CD4-positive, alpha-beta T cell treated with Interleukin-15 for 1 hour (primary cell): ENCODE data around the gene COG3.
"Not testable (repeated sequence)": the region's sequence is repeated elsewhere in the genome, so short reads cannot be mapped to it uniquely, and the experiment has no call there.

Experiments
- DNase-seq: peaks from one replicate; pipeline ENCODE4 v3.0.0-alpha.2; 2020

Gene COG3, protein sequence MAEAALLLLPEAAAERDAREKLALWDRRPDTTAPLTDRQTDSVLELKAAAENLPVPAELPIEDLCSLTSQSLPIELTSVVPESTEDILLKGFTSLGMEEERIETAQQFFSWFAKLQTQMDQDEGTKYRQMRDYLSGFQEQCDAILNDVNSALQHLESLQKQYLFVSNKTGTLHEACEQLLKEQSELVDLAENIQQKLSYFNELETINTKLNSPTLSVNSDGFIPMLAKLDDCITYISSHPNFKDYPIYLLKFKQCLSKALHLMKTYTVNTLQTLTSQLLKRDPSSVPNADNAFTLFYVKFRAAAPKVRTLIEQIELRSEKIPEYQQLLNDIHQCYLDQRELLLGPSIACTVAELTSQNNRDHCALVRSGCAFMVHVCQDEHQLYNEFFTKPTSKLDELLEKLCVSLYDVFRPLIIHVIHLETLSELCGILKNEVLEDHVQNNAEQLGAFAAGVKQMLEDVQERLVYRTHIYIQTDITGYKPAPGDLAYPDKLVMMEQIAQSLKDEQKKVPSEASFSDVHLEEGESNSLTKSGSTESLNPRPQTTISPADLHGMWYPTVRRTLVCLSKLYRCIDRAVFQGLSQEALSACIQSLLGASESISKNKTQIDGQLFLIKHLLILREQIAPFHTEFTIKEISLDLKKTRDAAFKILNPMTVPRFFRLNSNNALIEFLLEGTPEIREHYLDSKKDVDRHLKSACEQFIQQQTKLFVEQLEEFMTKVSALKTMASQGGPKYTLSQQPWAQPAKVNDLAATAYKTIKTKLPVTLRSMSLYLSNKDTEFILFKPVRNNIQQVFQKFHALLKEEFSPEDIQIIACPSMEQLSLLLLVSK

DNA sequence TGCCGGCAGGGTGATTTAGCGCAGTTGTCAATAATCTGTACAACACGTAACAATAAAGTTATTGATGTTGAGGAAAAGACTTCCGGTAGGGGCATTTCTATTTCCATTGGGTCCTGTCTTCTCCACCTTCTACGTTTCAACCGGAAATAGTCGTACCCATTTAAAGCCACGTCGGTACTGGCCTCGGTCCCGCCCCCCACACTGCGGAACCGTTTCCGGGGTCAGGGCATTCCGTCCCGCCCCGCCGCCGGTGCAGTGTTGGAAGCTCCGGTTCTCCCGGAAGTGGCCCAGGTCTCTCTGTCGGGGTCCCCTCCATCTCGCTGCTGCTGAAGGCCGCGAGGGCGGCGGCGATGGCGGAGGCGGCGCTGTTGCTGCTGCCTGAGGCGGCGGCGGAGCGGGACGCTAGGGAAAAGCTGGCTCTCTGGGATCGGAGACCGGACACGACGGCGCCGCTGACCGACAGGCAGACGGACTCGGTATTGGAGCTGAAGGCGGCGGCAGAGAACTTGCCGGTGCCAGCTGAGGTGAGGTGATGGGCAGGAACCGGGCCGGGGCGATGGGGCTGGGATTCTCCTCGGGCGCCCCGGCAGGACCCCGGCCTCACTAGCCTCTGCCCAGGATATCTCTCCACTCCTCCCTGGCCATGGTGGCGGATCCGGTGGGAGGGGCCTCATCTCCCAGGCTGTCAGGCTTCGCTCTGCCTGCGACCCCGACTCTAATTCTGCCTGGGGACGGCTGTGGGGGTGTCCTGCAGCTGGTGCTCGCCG lies at the start of gene COG3:
TSS of gene COG3 (plus strand) at position 253 of the 767 bp plus-strand sequence. CDS start at position 351, 98 bp downstream.
- DNase-seq: peak; percentile 96

DNA sequence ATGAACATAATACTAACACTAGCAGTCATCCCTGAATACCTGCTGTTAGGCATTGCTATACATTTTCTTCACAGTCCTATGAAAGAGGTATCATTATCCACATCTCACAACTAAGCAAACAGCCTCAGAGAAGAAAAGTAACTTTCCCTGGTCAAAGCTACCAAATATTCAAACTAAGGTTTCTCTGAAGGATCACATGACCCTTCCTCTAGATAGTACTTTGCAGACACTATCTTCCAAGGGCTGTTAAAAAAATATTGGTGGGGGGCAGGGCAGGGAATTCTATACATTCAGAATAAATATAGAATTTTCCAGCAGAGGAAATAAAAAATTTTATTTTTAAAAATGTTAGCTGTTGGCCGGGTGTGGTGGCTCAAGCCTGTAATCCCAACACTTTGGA lies 49.6 kb upstream of the COG3 start:
- no peak for DNase-seq

DNA sequence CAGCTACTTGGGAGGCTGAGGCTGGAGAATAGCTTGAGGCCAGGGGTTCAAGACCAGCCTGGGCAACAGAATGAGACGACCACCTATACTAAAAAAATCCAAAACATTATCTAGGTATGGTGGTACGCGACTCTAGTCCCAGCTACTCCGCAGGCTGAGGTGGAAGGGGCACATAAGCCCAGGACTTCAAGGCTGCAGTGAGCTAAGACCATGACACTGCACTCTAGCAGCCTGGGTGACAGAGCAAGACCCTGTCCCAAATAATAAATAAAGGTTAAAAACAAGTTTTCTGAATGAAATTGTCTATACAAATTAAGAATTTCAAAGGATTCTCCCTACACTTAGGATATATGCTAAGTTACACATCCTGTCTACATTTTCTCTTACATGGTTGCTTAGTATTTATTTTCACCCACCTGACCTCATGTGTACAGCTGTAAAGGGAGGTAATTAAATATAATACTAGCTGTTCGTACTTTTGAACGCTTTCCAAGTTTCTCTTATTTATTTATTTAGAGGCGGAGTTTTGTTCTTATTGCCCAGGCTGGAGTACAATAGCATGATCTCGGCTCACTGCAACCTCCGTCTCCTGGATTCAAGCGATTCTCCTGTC lies 48.1 kb upstream of the COG3 start:
- no peak for DNase-seq

- peak; percentile 89 for DNase-seq
Measured at GRCh38 chr13:45417790-45418534, 46.8 kb upstream of the COG3 start, which contains the start of gene SLC25A30. Gene SLC25A30, minus strand, starts transcription at chr13:45418373. Its CDS starts 6,948 bp downstream, at chr13:45411425.

DNA sequence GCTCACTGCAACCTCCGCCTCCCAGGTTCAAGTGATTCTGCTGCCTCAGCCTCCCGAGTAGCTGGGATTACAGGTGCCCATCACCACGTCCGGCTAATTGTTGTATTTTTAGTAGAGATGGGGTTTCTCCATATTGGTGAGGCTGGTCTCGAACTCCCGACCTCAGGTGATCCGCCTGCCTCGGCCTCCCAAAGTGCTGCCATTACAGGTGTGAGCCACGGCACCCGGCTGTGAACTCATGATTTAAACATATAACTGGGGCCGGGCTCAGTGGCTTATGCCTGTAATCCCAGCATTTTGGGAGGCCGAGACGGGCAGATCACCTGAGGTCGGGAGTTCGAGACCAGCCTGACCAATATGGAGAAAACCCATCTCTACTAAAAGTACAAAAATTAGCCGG lies 45.4 kb upstream of the COG3 start:
- not testable (repeated sequence) for DNase-seq

- DNase-seq: no peak
Measured at GRCh38 chr13:45419945-45420344, 44.8 kb upstream of the COG3 start.

GRCh38 chr13:45422731-45423292 lies 41.9 kb upstream of the COG3 start:
- DNase-seq: no peak

GRCh38 chr13:45426056-45426841 lies 38.5 kb upstream of the COG3 start:
- DNase-seq: not testable (repeated sequence)

DNA sequence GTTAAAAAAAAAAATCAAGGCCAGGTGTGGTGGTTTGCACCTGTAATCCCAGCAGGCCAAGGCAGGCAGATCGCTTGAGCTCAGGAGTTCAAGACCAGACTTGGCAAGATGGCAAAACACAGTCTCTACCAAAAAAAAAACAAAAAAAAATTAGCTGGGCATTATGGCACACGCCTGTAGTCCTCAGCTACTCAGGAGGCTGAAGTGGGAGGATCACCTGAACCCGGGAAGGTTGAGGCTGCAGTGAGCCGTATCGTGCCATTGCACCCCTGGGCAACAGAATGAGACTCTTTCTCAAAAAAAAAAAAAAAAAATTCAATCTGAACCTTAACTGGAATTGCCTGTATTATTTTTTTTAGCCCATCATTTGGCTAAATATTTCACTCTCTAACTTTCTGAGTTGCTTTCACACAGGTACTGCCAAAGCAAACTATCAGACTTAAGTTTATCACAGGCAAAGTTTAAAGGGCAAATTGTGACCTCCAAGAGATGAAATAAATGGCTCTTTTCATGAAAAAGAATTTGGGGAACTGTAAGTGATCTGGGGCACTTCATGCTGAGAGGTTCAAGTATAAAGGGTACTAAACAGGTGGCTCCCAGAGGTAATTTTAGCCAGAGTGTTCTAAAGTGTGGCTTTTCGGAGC lies 31.9 kb upstream of the COG3 start:
- no peak for DNase-seq

DNA sequence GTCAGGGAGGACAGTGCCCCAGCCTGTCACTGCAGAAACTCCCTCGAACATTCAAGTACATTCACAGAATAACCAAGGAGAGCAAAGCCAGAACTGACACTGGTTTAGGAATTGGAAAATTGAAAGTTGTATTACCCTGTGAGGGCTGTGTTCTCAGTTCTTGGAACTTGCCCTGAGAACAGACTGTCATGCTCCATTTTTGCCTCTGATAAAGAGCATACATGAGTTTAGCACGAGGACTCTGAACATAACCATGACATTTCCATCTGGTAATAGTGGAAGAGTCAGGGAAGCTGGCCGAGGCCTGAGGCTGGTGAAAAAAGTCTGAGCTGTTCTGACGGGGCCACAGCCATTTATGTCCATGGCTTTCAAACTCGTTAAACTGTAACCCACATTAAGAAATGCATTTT lies 31.4 kb upstream of the COG3 start:
- DNase-seq: no peak

DNA sequence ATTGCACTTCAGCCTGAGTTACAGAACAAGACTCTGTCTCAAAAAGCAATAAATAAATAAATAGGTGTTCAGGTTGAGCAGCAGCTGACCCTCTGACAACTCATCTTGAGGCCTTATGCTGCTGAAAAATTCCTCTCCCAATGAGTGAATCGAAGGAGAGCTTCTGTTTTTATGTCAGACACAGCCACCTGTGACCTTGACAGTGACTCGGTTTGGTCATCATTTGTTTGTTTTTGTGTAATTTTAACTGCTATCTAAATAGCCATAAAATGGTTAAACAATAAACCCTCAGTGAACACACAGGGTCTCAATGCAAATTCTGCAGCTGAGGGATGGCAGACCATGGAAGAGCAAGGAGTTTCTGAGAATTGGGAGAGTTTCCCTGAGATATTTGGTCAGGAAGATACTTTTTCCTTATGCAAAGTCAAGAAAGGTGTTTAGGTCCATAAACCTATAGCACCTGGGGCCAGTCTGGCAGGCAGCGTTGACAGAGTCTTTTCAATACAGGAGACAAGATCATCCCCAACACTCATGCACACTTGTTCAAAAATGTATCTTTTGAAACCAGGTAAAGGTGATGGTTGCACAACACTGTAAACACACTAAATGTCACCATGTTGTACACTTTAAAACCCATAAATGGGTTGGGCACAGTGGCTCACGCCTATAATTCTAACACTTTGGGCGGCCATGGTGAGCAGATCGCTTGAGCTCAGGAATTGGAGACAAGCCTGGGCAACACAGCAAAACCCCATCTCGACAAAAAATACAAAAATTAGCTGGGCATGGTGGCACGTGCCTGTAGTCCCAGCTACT lies 30.0 kb upstream of the COG3 start:
- no peak for DNase-seq

DNA sequence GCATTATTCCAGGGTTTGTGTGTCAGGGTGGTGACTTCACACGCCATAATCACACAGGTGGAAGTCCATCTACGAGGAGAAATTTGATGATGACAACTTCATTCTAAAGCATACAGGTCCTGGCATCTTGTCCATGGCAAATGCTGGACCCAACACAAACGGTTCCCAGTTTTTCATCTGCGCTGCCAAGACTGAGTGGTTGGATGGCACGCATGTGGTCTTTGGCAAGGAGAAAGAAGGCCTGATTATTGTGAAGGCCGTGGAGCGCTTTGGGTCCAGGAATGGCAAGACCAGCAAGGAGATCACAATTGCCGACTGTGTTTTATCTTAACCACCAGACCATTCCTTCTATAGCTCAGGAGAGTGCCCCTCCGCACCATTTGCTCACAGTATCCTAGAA lies 28.4 kb upstream of the COG3 start:
- no peak for DNase-seq

DNA sequence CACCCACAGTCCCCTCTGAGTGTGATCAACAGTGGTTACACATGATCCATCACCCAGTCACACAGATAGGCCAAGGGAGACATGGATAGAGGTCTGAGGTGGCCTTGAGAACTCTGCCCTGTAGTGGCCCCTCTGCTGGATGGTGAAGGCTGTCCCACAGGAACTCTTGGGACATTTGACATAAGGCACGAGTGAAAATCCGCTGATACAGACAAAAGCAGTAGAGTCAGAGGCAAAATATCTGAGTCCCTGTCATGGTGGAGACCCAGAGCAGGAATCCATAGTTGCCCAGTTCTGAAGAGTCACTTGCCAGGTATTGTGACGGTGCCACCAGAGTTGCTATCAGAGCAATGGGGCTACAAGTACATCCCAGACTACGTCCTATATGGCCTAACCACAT lies 27.8 kb upstream of the COG3 start:
- DNase-seq: no peak

DNA sequence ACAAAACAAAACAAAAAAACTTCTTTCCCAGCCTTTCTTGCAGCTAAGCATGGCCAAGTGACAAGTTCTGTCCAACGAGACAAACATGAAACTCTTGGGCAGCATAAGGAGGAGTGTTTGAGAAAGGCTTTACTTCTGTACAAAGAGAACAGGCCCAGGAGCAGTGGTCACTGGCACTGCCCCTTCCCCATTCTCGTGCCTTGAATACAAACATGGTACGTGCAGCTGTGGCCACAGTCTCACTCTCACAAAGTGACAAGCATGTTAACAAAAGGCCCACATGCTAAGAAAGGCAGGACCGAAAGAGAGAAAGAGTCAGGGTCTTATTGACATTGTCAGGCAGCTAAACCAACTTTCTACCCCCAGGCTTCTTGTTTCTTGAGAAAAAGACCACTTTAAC lies 26.8 kb upstream of the COG3 start:
- DNase-seq: no peak

DNA sequence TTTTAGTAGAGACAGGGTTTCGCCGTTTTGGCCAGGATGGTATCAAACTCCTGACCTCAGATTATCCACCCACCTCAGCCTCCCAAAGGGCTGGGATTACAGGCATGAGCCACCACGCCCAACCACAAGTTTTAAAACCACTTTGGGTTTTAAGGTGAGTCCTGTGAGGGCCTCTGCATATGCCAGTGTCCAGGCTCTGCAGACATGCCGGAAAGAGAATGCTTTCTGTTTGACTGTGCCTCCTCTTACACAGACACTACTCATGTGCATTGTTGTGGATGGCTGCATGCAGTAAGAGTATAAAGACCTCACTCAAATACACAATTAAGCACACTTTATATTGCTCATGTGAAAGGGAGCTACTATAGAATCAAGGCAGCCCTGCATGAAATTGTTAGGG lies 25.7 kb upstream of the COG3 start:
- DNase-seq: no peak

DNA sequence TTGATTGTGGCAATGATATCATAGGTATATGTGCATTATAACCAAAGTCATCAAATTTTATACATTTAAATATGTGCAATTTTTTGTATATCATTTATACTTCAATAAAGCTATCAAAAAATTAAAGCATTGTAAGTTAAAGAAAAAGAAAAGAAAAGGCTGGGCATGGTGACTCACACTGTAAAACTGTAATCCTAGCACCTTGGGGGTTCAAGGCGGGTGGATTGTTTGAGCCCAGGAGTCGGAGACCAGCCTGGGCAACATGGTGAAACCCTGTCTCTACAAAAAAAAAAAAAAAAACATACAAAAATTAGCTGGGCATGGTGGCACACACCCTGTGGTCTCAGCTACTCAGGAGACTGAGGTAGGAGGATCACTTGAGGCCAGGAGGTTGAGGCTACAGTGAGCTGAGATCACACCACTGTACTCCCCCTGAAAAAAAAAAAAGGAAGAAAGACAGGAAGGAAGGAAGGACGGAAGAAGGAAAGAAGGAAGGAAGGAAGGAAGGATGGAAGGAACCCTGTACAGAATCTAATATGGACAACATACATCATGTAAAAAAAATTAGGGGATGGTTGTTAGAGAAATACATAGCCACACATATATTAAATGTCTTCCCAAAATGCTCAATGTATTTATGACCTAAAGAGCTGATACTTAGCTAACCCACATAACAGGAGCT lies 24.8 kb upstream of the COG3 start:
- DNase-seq: no peak

- no peak for DNase-seq
Measured at GRCh38 chr13:45441633-45442032, 23.1 kb upstream of the COG3 start.

DNA sequence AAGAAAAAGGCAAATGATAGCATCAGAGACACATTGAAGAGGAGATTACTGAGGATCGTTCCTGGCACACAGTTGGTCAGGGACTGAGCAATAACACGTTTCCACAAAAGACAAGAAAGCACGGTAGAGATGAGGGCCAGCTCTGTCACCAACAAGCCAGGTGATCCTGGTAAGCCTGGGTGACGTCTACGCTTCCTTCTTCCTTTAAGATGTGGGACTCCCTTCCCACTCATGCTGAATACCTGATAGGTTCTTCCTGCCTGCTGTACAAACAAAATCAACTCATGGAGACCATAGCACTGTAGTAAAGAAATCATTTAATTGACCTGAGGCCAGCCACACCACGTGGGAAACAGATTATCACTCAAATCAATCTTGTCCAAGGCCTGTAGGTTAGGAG lies 19.7 kb upstream of the COG3 start:
- DNase-seq: no peak

GRCh38 chr13:45446181-45446580 lies 18.6 kb upstream of the COG3 start:
- no peak for DNase-seq
